ENCODE data around the gene SUPT4H1.
A peak's percentile ranks its signal among the peaks of the same experiment; 100 is the strongest.
"Not testable (repeated sequence)": the region's sequence is repeated elsewhere in the genome, so short reads cannot be mapped to it uniquely, and the experiment has no call there.

The SUPT4H1 gene

DNA sequence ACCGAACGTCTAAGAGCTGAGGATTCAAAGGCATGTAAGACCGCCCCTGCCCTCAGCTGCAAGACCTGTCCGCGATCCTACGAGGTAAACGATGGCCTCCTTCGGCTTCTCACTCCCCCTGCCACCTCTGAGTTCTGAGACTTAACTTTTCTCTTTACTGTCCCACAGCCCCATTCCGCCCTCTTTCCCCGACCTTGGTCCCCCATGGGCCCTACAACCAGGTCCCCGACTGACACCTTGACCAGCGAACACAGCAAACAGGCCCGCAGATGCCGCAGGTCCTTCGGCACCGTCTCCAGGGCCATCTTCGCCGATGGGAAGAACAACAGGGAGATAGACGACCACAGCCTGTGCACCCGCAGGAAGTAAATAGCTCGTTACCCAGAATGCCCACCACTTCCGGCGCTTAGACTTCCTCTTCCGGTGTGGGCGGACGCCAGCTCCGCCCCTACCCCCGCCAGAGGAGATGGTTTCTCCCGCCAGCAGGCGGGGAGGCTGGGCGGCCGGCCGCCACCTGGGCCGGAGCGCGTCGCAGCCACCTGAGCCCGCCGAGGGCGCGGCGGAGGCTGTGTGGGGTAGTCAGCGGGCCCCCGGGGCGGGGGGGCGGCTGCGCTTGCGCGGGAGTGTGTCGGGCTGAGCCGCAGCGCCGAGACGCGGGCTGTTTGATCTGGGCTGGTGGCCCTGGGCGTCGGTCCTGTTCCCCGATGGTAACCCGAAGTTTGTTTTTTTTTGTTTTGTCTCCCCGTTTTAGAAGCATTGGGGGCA, at the start of gene SUPT4H1:
SUPT4H1 (minus strand) TSS at position 371 of the 765 bp plus-strand sequence; CDS start at position 305, 66 bp downstream.
- peak; percentile 97 for DNase-seq

DNA sequence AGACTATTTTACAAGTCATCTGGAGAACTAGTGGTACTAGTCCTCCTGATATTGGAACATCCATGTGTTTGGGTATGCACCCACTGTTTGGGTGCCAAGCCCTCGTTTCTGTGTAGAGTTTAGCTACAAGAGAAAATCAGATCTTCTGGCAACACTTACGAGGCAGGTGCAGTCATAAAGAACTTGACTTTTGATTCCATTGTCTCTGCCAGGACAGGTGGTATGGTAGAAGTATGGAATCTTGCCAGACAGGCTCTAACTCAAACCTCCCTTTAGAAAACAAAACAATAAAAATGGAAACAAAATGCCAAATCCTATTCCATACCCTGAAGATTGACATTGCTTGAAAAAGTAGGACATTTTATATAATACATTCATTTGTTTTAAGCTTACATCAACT, 49.3 kb upstream of the SUPT4H1 start:
- DNase-seq, result no peak

DNA sequence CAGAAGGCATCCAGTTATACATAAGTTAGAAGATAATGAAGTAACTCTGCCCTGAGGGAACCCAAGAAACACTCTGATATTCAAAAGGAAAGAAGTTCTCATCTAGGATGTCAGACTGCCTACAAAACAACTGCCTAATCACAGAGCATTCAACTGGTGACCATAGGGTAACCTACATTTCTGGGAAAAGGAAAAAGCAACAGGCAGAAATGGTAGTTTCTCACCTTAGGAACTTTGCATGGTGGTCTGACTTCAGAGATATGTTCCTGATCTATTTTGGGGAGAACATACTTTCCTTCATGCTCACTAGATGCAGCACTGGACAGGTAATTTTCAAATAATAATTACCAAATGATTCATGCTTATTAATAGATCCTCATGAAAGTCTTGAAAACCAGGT, 48.8 kb upstream of the SUPT4H1 start:
- no peak for DNase-seq

DNA sequence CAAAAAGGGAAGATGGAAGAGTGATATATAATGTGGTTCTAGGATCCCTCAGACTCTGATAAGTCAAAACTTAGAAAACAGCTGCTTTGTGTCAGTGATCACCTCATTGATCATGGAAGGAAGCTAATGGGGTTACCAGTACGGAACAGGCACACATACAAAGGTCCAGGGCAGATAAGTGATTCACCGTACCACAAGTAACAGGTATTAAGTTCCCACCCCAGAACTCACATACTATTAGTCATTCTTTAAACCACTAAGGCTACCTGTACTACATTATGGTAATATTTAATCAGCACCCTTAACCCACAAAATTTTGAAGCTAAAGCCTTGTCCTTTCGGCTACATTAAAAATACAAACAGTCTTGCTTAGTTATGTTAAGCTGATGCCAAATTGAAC, 48.0 kb upstream of the SUPT4H1 start:
- DNase-seq, result no peak

- no peak for DNase-seq
These were observed 46.7 kb upstream of the SUPT4H1 start for GRCh38 chr17:58398574-58399266.

DNA sequence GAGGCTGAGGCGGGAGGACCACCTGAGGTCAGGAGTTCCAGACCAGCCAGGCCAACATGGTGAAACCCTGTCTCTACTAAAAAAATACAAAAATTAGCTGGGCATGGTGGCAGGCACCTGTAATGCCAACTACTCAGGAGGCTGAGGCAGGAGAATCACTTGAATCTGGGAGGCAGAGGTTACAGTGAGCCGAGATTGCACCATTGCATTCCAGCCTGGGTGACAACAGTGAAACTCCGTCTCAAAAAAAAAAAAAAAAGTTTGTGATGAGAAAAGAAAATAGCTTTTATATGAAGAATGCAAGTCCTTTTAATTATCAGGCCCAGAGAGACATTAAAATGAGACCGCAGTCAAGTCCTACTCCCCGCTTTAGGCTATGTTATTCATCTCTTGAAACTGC, 45.4 kb upstream of the SUPT4H1 start:
- not testable (repeated sequence) for DNase-seq

DNA sequence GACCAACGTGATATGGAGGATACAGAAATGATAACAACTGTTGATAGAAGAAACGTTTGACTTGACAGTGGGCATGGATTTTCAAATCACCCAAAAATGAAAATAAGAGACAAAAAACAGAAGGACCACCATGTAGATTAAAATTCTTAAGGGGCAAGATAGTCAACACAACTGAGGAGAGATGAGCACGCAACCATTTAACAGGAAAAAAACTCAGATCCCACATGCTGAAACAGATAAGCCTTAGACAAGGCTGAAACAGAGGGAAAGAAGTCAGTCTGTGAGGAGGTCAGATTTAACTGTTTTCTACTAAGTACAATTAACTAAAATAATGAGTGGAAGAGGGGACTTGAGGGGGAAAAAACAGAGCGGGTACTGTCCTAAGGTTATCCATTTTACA, 44.2 kb upstream of the SUPT4H1 start:
- no peak for DNase-seq

- no peak for DNase-seq
These were observed 42.7 kb upstream of the SUPT4H1 start for GRCh38 chr17:58394534-58395223.

DNA sequence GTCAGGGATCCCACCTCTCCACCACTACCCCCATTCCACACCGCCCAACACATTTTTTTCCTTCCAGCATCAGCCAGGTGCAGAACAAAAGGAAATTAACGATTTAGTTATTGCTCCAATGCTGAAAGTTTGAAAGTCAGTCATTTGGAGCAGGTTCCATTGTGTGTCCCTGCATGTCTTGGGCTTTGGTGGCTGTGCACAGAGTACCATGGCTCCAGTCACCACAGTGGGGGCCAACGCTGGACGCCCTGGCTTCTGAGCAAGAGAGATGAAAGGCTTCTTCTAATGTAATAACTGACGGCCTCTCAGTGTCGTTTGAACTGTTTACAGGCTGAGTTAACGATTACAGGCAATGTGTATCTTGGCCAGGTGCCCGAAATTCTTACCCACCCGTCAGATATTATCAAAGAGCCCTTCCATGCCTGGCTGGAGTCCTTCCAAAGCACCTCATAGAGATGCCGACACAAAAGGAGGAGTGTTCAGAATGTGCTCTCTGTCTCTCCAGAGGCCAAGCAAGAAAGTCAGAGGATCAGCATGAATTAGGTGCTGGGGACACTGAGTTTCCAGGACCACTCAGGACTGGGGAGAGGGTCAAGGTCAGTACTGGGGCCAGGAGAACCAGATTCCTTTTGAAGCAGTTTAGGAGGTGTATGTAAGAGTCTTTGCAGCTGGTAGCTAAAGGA, 39.4 kb upstream of the SUPT4H1 start:
- DNase-seq, result peak; percentile 96

GRCh38 chr17:58390884-58391283, 38.9 kb upstream of the SUPT4H1 start:
- no peak for DNase-seq

DNA sequence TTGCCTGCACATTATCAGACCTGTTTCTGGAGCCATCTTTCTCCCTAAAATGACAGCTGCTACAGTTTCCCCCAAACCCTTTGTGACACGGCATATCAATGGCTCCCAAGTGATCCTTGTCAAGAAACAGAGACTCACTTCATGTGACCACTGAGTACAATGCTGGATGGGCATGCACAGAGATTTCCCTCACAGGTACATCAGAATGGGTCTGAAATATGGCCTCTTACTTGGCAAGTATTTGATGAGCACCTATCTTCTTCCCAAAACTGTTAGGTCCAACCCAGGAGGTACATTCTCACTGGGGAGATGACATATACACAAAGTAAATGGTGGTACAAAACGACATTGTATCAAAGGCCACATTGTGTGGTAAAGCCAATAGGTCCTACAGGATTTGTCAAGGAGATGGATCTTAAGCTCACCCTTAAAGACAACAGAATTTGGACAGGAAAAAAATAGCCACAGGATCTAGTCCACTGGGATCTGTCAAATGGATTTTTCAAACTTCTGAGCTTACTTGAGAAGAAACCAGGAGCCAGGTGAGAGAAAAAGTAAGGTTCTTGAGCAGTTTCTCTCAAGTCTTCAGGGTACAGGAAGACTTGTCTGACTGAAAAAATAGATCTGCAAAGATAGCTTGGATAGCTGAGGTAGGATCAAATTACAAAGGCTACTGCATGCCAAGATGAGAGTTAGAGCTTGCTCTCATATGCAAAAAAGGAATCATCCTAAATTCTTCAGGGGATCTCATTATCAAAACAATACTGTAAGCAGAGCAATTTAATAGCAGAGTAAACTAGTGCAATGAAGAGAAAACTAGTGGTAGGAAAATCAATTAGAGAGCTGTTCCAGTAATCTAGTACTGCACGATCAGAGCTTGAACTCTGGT, 36.5 kb upstream of the SUPT4H1 start:
- DNase-seq, result no peak

DNA sequence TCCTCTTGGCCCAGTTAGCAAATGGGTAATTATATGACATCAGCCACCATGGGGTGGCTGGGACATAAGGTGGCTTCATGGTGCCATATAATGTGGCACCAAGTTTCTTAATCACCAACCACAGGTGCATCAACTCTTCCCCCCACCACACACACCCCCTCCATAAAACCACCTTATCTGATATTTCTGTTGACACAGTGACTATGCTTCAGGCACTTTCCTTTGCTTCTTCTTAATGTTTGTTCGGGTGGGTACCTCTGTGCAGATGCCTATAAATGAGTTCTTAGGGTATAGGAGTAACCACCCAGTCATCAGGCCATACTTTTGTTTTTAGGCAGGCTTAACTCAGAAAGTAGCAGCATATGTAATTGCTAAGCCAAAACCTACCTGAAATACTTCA, 35.8 kb upstream of the SUPT4H1 start:
- peak; percentile 59 for DNase-seq

- no peak for DNase-seq
These were observed 34.7 kb upstream of the SUPT4H1 start for GRCh38 chr17:58386708-58387107.

DNA sequence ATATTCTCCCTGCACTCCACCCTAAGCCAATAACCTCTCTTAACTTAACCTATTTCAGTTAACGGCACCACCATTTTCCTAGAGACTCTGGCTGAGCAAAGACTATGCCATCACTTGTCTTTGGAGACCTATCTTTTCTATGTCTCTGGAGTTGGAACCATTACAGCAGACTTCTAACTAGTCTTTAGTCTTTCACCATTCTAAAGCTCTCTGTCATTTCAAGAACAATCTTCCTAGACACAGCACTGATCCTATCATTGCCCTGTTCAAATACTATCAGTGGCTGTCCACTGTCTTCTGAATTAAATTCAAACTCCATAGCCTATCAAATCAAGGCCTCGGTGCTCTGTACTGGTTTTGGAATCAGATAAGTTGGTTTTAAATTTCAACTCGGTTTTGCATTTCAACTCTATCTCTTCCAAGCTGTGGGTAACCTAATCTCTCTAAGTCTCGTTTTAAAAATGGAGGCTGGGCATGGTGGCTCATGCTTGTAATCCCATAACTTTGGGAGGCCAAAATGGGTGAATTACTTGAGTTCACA, 33.4 kb upstream of the SUPT4H1 start:
- DNase-seq, result no peak

DNA sequence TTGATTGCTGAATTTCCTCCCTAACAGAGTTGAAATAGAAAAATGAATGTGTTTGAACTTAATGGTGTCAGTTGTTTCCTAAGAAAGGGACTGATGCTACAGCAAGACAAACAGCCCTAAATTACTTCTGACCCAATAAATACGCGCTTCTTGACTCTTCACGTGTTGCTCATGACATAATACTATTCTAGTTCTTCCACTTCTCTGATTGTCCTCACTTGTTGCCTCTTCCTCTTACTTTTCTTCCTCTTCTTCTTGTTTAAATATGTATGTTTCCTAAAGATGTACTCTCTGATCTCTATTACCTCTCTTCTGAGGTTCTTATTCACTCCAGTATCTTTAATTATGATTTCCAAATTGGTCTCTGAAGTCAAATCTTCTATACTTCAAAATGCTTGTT, 32.9 kb upstream of the SUPT4H1 start:
- no peak for DNase-seq

GRCh38 chr17:58383892-58384462, 32.0 kb upstream of the SUPT4H1 start:
- DNase-seq, result no peak

- no peak for DNase-seq
These were observed 30.9 kb upstream of the SUPT4H1 start for GRCh38 chr17:58382872-58383242.

DNA sequence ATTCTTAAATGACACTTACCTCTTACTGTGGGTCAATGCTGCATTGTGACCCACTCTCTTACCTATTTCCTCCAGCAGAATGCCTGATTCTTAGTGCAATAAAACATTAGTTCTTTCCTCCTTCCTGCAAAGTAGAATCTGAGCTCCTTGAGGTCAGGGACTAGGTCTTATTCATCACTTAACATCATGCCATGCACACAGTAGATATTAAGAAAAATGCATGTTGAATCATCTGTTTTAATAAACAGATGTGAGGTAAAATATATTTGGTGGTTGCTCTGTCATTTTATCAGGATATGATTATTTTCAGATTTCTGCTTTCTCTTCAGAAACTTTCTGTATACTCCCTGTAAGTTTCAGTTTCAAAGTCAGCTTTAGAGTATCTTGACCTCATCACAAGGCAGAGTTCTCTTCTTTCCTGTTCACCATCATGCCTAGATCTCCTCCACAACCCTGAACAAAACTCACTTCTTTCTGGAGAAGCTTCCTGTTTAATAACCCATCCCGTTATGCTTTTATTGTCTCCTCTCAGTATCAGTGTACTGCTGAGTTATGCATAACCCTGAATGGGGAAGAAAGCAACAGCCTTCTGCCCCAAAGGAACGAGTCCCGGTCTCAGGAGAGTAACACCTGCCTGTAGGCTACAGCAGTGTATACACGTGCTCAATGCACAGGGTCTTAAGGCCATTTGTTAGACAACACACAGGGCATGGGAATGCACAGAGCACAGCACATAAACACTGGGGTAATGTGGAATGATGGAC, 30.3 kb upstream of the SUPT4H1 start:
- DNase-seq, result no peak

DNA sequence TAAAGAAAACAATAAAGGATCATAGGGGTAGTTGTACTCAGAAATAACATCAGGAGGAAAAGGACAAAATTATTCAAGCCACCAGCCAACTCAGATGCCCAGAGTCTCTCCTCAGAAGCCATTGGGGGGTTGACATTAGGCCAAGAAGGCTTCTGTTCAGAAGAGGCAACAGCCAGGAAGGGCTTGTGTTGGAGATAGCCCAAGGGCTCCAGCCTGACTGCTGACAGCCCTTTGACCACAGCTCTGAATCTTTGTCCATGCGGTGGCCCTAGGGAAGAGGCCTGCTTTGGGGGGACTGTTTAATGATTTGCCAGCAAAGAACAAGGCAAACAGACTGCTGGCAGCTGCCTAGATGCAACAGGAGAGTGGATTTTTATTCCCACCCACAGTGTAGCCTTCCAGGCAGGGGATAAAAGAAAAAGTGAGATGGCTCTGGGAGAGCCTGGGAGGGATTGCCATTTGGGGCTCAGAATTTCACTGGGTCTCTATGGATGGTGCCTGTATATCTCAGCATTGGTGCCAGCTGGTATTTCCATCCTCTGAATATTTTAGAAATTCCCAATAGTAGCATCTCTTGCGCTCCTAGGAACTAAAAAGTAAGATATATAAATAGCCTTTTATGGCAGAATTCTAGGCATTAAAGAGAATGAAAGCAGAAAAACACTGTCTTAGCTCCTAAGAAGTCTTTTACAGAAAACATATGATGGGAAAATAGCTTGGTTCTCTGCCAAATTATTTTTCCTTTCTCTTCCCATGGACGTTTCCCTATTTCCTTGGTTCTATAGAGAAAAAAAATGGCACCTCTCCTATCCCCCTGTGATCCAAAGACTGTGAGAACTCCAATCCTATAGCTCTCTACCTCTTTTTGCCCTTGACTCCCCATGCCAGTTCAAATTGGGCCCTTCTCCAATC, 29.4 kb upstream of the SUPT4H1 start:
- no peak for DNase-seq

Measured in hematopoietic multipotent progenitor cell treated with erythropoietin and hydrocortisone succinate and interleukin-3 and kit ligand, for 6 days (in vitro differentiated cells).